Measurements from ENCODE around the gene PLEKHS1.

PLEKHS1 gene

GRCh38 chr10:113751181-113751732, at the start of gene PLEKHS1:
TSS of gene PLEKHS1 (plus strand) at chr10:113751682. CDS start at chr10:113755278, 3,596 bp downstream.
- no peak for DNase-seq

- peak; percentile 73 for DNase-seq
Measured at GRCh38 chr10:113704637-113705343, 46.7 kb upstream of the PLEKHS1 start.

GRCh38 chr10:113705344-113705652, 46.2 kb upstream of the PLEKHS1 start:
- DNase-seq = no peak

- DNase-seq = no peak
Measured at GRCh38 chr10:113706623-113707022, 44.9 kb upstream of the PLEKHS1 start.

GRCh38 chr10:113708640-113709039, 42.8 kb upstream of the PLEKHS1 start:
- no peak for DNase-seq

GRCh38 chr10:113709221-113709838, 42.2 kb upstream of the PLEKHS1 start:
- no peak for DNase-seq

- DNase-seq = no peak
Measured at GRCh38 chr10:113711142-113711541, 40.3 kb upstream of the PLEKHS1 start.

GRCh38 chr10:113712024-113712423, 39.5 kb upstream of the PLEKHS1 start:
- no peak for DNase-seq

GRCh38 chr10:113712755-113713639, 38.5 kb upstream of the PLEKHS1 start:
- DNase-seq = peak; percentile 27

GRCh38 chr10:113713640-113713982, 37.9 kb upstream of the PLEKHS1 start:
- no peak for DNase-seq

GRCh38 chr10:113716109-113716910, 35.2 kb upstream of the PLEKHS1 start:
- DNase-seq = no peak

- no peak for DNase-seq
Measured at GRCh38 chr10:113718969-113719822, 32.3 kb upstream of the PLEKHS1 start.

- DNase-seq = no peak
Measured at GRCh38 chr10:113720386-113720785, 31.1 kb upstream of the PLEKHS1 start.

- no peak for DNase-seq
Measured at GRCh38 chr10:113732160-113732881, 19.2 kb upstream of the PLEKHS1 start.

- DNase-seq = no peak
Measured at GRCh38 chr10:113732966-113733365, 18.5 kb upstream of the PLEKHS1 start.

- no peak for DNase-seq
Measured at GRCh38 chr10:113733635-113734034, 17.8 kb upstream of the PLEKHS1 start.

- no peak for DNase-seq
Measured at GRCh38 chr10:113735913-113736312, 15.6 kb upstream of the PLEKHS1 start.

GRCh38 chr10:113736576-113736975, 14.9 kb upstream of the PLEKHS1 start:
- DNase-seq = no peak

GRCh38 chr10:113739031-113739430, 12.5 kb upstream of the PLEKHS1 start:
- DNase-seq = no peak

GRCh38 chr10:113739577-113739976, 11.9 kb upstream of the PLEKHS1 start:
- no peak for DNase-seq

- no peak for DNase-seq
Measured at GRCh38 chr10:113740850-113741249, 10.6 kb upstream of the PLEKHS1 start.
